GM21723 (cell line): ENCODE results near the gene RAB9A.

Source experiments
- ATAC-seq: cut with Tn5 transposase; IDR thresholded peaks from one replicate; pipeline ENCODE4 v1.9.1; 2021; ENCODE audit warnings: mild to moderate bottlenecking, moderate library complexity; ENCODE audit not compliant: unreplicated experiment

The RAB9A gene

DNA sequence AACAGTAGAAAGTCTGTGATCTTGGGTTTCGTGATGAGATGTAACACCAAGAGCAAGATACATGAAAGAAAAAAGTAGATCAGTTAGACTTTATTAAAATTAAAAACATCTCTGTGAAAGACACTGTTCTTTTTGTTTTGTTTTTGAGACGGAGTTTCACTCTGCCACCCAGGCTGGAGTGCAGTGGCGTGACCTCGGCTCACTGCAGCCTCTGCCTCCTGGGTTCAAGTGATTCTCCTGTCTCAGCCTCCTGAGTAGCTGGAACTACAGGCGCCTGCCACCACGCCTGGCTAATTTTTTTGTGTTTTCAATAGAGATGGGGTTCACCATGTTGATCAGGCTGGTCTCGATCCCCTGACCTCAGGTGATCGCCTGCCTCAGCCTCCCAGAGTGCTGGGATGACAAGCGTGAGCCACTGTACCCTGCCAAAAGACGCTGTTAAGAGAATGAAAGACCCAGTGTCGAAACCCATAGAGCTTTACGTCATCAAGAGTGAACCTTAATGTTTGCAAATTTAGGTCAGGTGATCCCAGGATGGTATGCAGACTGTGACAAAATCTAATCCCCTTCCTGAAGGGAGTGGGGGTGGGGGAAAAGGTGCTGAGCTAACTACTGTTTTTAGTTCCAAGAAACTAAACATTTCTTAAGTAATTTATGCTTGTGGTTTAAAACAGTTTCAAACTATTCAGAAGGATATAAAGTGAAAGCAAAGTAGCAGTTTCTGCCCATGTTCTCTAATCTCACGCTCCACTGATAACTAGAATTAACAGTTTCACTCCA, 53.7 kb downstream of the RAB9A start:
- peak; percentile 92 for ATAC-seq

DNA sequence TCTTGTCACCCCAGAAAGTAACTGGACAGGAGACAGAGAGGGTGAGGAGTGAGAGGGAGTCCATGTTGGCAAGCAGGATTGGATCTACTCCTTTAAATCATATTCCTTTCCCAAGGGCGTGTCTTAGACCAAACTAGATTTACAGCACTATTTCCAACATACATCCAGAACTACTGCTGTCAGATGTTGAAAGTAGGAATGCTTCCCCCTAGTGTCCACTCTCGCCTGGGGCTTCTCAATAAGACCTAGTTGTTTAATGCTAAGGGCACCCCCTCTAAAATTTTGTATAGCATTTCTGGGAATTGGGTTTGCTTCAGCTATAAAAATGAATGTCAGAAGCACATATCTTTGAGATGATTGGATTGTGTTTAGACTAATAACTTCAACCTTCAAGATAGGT, 58.9 kb downstream of the RAB9A start:
- no peak for ATAC-seq

DNA sequence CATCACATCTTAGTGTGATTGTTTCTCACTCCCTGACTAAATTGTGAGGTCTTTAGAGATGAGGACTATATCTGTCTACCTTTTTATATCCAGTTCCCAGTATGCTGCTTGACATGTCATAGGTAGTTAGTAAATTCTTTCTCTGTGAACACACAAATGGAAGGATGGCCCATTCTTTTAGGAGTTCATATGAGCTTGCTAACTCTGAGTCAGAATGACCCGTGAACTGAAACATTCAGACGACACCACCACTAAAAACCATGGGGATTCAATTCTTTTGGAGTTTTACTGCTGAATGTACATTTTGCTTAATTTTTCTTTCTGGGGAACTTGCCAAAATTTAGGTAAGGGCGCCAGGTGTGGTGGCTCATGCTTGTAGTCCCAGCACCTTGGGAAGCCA, 59.6 kb downstream of the RAB9A start:
- no peak for ATAC-seq

DNA sequence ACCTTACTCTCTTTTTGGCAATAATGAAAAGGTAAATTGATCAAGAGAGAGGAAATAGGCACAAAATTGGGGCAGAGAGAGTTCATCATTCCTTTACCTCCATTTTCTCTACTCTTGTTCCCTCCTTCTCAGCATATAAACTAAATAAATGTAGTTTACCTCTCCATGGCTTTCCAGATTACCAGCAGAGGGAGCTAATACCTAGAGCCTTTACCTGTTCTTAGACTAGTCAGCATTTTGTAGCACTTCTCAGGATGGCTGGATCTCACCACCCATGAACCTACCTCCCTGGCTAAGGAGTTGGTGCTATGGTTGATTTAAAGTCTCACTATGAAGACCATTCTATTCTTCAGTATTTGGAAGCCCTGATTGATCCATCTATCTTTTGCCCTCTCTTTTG, 61.3 kb downstream of the RAB9A start:
- peak; percentile 45 for ATAC-seq

DNA sequence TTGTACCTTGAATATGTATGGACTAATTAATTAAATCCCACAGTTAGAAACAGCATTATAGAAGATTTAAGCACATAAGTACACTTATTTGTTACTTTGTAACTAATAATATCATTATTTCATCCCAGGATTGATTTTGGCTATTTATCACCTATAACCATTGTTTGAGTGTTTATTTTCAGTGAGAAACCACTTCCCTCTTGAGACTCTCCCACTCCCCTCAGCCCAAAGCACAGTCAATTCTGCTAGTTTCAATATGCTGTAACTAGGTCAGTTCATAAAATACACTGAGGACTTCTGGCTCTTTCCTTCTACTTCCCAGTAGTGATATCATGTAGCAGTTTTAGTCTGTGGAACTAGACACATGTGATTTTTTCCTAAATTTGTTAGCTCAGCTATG, 61.9 kb downstream of the RAB9A start:
- ATAC-seq = no peak

DNA sequence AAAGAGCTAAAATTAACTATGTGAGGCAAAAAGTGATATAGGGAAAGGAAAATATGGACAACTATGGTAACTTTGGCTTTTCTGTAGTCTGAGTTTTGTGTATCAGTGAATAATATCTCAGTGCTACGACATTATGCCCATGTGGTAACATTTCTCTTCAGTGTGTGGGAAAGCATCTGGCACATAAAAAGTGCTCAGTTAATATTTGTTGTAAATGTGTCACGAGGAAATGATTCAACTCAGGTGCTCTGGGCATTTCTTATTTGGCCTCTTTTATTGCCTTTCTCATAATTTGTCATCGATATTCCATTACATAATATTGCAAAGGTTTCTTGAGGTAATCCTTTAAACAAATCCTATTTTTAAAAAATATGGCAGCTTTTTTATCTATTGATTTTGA, 63.2 kb downstream of the RAB9A start:
- ATAC-seq = no peak

DNA sequence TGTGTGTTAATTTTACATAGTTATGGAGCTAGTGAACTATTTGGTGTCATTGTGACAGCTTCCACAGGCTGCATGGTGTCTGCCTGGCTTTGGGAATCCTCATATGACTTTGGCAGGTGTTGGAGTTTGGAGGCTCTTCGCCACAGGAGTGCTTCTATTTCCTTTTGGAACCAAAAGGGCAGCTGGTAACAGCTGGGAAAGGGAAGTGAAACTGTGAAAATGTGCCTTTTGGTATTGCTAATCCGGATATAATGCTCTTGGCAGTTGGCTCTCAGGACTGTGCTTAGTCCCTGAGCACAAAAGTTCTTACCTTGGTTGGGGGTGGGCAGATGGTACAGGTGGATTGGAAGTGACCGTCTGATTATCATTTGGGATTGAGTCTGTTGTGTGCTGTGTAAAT, 63.7 kb downstream of the RAB9A start:
- peak; percentile 69 for ATAC-seq

DNA sequence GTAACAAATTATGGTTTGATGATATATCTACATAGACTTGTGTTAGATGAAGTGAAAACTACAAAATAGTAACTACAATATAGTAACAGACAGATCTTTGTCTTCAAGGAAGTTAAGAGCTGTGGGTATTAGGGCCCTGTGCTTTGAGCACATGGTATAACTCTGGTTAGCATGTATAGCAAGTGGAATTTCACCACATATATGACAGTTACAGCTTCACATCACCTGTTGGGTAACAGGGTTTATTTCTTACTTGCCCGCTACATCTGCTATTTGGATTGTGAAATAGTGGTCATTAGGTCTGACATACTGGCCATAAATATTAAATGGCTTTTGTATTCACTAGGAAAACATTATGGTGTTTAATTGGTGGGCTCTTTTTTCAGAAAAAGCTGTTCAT, 65.8 kb downstream of the RAB9A start:
- ATAC-seq = no peak

DNA sequence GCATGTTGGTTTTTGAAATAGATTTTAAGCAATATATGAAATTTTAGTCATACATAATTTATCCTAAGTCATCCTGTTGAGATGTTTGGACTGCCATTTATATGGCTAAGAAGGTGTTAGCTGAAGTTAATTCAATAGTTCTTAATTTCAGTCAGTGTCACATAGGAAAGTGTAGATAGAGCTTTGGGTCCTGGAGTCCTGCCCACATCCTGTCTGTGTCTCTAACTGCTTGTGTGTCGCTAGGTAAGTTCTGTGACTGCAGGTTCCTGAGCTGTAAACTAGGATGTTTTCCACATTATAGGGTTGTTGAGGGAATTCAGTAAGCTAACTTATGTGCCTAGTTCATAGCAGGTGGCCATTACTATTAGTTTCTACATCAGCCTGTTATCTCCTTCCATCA, 66.3 kb downstream of the RAB9A start:
- no peak for ATAC-seq

DNA sequence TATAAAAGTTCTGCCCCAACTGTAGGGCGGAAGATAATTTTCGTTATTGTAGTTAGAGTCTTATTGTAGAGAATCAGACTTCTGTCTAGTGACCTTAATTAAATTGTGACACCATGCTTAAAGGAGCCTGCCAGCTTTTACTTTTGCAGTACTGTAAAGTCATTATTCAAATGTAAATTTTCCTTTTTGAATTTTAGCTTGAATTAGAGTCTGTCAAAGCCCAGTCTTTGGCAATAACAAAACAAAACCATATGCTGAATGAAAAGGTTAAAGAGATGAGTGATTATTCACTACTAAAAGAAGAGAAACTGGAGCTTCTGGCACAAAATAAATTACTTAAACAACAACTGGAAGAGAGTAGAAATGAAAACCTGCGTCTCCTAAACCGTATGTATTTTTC, 67.5 kb downstream of the RAB9A start:
- ATAC-seq = no peak

DNA sequence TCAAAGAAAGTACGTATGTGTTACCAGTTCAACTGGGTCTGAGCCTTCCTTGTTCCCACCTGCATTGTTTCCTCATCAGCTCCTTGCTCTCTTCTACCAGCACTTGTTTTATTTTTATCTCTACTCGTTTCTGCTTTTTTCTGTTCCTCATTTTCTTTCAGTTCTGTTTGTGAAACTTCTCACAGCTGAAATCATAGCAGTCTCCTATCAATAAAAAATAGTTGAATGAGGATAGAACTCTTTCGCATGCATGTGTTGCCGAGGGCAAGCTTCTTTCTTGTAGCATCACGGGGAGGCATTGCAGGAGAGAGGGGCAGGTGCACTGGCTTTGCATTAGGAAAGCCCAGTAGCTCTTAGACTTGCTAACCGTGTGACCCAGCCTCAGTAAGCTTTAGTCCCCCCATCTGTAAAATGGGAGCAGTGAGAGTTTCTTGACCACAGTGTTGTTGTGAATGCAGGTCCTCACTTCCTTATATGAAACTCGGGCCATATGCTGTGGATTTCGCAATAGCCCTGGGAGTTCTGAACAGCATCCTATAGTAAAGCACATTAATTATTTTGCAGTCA, 70.3 kb downstream of the RAB9A start:
- ATAC-seq = peak; percentile 72
